Fibroblast of mammary gland (primary cell): ENCODE measurements around the gene EDC4.
A peak's percentile ranks its signal among the peaks of the same experiment; 100 is the strongest.

Experiments used
- DNase-seq: peaks from one replicate; pipeline ENCODE4 v3.0.0-alpha.2; 2010; ENCODE audit warnings: low read depth
- H3K4me3 ChIP-seq: 2 replicates; pipeline ENCODE4 v1.5.1; 2011; ENCODE audit warnings: low read depth, mild to moderate bottlenecking, low read length, moderate library complexity; ENCODE audit not compliant: control insufficient read depth
- TF ChIP-seq, protein P1 (sequence below): conservative IDR thresholded peaks from 2 replicates; pipeline ENCODE4 v1.5.1; 2011; ENCODE audit warnings: low read depth, low read length, inconsistent platforms; ENCODE audit not compliant: control insufficient read depth, insufficient read depth

EDC4 gene

DNA sequence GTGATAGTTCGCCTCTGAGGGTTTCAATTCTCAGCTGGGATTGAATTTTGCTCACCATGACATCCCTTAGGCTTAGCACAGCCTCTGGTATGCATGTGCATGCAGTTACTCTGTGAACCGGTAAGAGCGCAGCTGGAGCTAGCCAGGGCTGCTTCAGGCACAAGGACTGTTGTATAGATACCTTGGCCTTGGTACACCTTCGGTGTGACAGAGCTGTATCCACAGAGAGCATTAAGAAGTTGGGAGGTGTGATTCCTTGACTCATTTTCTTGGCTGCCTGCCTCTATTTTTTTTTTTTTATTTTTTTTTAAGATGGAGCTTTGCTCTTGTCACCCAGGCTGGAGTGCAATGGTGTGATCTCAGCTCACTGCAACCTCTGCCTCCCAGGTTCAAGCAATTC lies 28.4 kb upstream of the EDC4 start:
- H3K4me3 ChIP-seq, result peak overlapping the region; percentile 2
- TF ChIP-seq, protein P1, sequence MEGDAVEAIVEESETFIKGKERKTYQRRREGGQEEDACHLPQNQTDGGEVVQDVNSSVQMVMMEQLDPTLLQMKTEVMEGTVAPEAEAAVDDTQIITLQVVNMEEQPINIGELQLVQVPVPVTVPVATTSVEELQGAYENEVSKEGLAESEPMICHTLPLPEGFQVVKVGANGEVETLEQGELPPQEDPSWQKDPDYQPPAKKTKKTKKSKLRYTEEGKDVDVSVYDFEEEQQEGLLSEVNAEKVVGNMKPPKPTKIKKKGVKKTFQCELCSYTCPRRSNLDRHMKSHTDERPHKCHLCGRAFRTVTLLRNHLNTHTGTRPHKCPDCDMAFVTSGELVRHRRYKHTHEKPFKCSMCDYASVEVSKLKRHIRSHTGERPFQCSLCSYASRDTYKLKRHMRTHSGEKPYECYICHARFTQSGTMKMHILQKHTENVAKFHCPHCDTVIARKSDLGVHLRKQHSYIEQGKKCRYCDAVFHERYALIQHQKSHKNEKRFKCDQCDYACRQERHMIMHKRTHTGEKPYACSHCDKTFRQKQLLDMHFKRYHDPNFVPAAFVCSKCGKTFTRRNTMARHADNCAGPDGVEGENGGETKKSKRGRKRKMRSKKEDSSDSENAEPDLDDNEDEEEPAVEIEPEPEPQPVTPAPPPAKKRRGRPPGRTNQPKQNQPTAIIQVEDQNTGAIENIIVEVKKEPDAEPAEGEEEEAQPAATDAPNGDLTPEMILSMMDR, result peak; percentile 18
- DNase-seq, result peak; percentile 39

DNA sequence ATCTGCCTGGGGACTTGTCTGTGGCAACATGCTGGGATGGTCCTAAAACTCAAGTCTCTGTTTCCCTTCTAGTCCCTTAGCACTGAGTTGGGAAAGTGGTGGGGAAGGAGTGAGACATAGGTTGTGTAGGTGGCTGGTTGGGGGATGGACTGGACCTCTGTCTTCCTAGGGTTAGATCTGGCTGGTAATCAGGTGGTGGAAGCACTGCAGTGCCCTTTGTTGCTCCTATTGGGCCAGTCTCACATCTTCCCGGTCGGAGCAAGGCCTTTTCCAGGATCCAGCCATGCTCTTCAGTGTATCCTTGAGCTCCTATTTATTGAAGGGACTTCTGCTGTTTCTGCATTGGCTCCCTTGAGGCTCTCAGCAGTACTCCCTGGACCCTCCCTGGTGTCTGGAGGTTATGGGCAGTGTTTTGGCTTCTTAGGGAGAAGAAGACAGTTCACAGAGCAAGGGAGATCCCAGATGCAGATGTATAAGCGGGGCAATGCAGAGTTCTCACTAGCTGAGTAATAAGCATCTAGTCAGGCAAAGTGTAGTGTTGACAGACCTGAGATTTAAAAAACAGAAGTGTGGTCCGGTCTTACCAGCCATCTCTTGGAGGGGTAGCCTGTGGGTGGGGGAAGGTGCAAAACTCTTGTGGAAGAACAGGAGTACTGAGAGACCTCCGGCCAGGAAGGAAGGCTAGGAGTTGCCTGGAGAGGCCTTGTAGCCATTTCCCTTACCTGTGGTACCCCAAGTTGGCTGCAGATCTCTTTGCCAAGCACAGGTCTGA lies 27.4 kb upstream of the EDC4 start:
- no peak for DNase-seq
- TF ChIP-seq, protein P1, result no peak
- no peak overlapping the region for H3K4me3 ChIP-seq

DNA sequence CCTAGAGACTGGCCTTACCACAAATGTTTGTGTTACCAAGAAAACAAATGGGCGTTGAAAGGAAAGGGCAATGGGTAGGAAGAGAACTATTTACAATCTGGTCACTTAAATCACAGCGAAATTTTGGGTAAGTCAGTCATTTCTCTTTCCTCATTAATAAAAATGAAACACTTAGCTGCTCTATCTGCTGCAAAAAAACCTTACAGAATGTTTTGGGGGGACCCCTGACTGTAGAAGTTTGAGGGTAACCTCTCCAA lies 26.9 kb upstream of the EDC4 start:
- TF ChIP-seq, protein P1, result no peak
- peak overlapping the region; percentile 88 for H3K4me3 ChIP-seq
- no peak for DNase-seq

DNA sequence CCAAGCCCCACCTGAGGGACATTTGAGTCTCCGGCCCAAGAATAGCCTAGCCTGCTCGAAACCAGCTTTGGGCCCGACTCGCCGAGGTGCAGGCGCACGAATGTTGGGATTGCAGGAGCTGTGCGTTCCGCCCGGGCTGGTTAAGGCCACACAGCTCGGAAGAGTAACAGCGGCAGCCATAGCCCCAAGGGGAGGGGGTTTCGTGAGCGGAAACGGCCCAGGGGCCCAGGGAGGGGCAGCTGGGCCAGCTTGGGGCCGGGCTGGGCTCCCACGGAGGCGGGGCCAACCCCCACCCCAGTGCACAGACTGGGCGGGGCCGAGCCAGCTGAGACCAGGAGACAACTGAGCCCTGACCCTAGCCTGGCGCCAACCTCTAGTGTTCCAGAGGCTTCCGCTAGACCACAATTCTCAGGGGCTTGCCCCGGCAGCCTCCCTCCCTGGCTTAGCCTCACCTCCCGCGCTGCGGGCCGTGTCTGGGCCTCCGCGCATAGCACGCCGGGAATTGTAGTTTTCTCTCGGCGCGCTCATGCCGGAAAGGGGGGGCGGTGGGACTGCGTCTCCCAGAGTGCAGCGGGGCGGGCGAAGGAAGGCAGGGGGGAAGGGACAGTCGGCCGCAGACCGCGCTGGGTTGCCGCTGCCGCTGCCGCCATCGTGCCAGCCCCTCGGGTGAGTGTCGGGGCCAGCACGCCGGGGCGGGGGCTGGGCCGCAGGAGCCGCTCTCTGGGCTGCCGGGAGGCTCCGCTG lies 26.4 kb upstream of the EDC4 start, which contains the start of gene NUTF2:
TSS of gene NUTF2 (plus strand) at position 614 of the 744 bp plus-strand sequence. CDS start 18,198 bp downstream, outside the sequence.
- TF ChIP-seq, protein P1, result no peak
- peak; percentile 88 for DNase-seq
- peak within 1 kb of the TSS; percentile 88 for H3K4me3 ChIP-seq

DNA sequence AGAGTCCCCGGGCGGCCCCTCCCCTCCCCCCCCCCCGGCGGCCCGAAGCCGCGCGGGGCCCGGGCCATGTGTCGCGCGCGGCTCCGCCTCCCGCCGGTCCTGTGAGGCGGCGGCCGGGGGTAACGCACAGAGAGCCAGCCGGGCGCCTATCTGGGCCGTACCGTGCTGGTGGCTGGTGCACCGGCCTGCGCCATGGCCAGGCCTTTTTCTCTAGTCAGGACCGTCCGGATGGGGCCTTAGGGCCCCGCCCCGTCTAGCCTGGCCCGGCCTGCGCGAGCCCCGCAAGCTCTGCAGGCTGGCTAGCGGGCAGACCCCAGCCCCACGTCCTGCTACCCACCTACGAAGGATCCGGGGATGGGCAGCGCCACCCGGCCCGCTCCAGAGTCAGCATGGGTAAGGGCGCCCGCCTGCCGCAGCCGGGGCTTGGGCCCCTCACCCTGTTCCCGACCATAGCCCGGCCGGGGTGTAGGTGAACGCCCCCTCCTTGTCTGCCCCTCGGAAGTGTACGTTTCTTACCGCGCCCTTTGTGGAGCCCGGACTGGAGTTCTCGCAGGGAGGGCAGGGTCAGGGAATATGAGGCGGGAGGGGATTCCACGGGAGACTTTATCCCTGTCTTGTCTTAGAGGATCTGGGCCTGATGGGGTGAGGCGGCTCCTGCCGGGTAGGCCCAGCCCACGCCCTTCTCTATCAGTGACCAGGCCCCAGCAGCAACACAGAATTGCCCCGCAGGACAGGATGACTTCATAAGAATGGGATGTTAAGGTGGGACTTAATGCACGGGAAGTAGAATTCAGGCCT lies 25.6 kb upstream of the EDC4 start, which contains the start of gene CENPT:
TSS of gene CENPT (minus strand) at position 630 of the 798 bp plus-strand sequence. CDS start 13,834 bp downstream, outside the sequence.
- TF ChIP-seq, protein P1, result no peak
- peak; percentile 36 for DNase-seq
- H3K4me3 ChIP-seq, result peak within 1 kb of the TSS; percentile 88

DNA sequence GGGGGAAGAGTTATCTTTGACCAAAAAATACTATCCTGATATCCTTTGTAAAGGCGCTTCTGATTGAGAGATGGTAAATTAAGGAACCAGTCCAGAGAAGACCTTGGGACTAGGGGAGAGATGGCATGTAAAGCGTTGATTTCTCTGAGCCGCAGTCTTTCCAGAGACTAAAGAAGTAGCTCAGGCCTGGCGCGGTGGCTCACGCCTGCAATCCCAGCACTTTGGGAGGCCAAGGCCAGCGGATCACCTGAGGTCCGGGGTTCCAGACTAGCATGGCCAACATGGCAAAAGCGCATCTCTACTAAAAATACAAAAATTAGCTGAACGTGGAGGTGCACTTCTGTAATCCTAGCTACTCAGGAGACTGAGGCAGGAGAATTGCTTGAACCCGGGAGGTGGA lies 24.7 kb upstream of the EDC4 start:
- TF ChIP-seq, protein P1, result no peak

More for the DNA sequence above, 24.7 kb upstream of the EDC4 start:
- H3K4me3 ChIP-seq, result peak overlapping the region; percentile 88
- DNase-seq, result no peak
